B cell (primary cell): Measurements from ENCODE around the gene EFEMP1.

Experiments
- EZH2 ChIP-seq: IDR thresholded peaks from 2 replicates; pipeline ENCODE4 v1.6.1; 2012; ENCODE audit warnings: borderline replicate concordance, low read depth, mild to moderate bottlenecking, moderate library complexity, low read length; ENCODE audit not compliant: insufficient read depth, poor library complexity, severe bottlenecking
- TF ChIP-seq, protein P1 (sequence below): fragments of 200-600 bp; IDR thresholded peaks from one replicate; pipeline ENCODE4 v1.8.0; 2022; ENCODE audit warnings: antibody characterized with exemption, mild to moderate bottlenecking

- TF ChIP-seq, protein P1, sequence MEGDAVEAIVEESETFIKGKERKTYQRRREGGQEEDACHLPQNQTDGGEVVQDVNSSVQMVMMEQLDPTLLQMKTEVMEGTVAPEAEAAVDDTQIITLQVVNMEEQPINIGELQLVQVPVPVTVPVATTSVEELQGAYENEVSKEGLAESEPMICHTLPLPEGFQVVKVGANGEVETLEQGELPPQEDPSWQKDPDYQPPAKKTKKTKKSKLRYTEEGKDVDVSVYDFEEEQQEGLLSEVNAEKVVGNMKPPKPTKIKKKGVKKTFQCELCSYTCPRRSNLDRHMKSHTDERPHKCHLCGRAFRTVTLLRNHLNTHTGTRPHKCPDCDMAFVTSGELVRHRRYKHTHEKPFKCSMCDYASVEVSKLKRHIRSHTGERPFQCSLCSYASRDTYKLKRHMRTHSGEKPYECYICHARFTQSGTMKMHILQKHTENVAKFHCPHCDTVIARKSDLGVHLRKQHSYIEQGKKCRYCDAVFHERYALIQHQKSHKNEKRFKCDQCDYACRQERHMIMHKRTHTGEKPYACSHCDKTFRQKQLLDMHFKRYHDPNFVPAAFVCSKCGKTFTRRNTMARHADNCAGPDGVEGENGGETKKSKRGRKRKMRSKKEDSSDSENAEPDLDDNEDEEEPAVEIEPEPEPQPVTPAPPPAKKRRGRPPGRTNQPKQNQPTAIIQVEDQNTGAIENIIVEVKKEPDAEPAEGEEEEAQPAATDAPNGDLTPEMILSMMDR, result no peak
- no peak for TF ChIP-seq EZH2
These were observed 61.3 kb downstream of the EFEMP1 start for GRCh38 chr2:55862246-55862645.
